HG03565 (cell line): ENCODE results near the gene EBF4.
"Not testable (repeated sequence)": the region's sequence is repeated elsewhere in the genome, so short reads cannot be mapped to it uniquely, and the experiment has no call there.

Experiments
- ATAC-seq: cut with Tn5 transposase; IDR thresholded peaks from one replicate; pipeline ENCODE4 v1.9.1; 2021; ENCODE audit warnings: mild to moderate bottlenecking, moderate library complexity; ENCODE audit not compliant: unreplicated experiment

EBF4 gene

DNA sequence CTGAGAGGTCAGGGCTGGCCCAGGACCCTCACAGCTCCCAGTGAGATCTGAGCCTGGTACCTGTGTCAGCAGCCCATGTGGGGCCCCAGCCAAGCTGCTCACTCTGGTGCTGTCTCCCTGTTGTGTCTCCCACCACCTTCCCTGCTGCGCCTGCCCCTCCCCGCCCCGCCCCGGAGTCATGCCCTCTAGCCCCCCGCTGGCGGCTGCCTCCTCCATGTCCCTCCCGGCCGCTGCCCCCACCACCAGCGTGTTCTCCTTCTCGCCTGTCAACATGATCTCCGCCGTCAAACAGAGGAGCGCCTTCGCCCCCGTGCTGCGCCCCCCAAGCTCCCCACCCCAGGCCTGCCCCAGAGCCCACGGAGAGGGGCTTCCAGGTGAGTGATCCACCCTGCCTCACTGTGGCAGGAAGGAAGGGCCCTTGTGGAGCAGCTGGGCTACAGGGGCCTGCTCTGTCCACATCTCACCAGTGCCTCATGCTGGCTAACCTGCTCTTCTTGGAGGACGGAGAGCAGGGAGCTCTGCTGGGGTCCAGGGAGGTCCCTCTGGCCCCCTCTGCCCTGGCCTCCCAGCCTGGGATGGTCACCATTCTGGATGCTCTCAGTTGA lies 63.0 kb downstream of the EBF4 start:
- no peak for ATAC-seq

DNA sequence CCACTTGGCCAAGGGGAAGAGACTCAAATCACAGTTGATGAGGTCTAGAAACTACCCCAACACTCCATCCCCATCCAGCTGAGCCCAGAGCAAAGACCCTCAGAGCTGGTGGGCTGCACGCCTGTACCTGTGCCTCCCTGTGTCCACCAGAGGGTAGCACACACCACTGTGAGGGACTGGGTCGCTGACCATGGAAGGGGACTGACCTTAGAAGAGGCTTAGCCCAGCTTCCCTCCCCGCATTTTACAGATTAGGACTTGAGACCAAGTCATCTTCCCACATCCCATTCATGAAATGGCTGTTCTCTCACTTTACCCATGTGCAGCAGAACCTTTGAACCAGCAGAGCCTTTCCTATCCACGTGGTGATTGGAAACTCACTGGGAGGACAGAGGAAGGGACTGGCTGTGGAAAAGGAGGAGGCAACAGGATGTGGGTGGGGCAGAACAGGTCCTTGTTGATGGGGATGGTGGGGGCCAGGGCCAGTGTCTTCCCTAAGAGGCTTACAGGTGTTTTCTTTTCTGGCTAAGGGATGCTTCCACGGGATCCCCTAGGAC lies 63.6 kb downstream of the EBF4 start:
- no peak for ATAC-seq

DNA sequence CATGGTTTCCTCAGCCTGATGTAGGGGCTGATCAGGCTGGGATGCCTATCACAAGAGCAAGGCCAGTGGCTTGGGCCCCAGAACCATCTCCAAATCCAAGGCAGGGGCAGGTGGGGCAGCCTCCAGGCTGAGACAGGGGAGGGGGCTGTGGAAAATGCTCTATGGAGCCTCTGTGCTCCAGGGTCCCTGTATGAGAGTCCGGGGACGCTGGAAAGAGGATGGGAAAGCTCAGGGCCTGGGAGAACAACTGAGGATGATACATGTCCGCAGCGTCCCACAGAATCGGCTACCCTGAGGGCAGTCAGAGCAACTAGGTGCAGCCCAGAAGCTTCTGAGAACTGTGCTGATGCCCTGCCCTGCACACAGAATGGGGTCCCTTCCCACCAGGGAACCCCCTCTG lies 64.4 kb downstream of the EBF4 start:
- ATAC-seq, result no peak

DNA sequence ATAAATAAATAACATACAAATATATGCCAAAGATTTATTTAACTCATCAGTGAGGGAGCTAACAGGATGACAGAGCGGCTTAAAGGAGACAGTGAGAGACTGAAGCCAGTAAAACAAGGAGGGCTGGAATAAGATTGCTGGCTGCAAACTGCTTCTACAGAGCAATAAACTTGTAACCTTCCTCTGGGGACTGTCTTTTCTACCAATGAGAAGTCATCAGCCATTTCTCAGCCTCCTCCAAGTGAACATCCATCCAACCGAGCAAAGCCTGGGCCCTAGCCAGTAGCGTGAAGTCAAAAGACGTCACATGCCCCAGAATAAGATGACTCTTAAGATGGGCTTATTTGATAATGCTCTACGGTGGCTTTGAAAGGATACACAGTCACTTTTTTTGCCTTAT lies 65.4 kb downstream of the EBF4 start:
- no peak for ATAC-seq

DNA sequence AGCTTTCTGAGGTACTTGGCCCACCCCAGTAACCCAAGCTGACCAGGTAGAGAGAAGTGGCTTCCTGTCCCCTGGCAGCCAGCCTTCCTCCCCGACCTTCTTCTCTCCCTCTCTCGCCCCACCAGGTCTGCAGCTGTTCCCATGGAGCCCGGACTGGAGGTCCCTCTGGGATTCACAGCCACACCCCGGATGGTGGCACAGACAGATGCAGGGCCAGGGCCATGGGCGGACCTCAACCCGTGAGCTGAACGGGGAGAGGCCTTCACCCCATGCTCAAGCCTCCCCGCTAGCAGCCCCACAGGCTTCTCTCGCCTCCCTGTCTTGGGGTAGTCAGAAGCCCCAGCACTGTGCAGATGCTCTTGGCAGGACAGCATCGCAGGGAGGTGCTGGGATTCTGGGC lies 66.6 kb downstream of the EBF4 start:
- no peak for ATAC-seq

DNA sequence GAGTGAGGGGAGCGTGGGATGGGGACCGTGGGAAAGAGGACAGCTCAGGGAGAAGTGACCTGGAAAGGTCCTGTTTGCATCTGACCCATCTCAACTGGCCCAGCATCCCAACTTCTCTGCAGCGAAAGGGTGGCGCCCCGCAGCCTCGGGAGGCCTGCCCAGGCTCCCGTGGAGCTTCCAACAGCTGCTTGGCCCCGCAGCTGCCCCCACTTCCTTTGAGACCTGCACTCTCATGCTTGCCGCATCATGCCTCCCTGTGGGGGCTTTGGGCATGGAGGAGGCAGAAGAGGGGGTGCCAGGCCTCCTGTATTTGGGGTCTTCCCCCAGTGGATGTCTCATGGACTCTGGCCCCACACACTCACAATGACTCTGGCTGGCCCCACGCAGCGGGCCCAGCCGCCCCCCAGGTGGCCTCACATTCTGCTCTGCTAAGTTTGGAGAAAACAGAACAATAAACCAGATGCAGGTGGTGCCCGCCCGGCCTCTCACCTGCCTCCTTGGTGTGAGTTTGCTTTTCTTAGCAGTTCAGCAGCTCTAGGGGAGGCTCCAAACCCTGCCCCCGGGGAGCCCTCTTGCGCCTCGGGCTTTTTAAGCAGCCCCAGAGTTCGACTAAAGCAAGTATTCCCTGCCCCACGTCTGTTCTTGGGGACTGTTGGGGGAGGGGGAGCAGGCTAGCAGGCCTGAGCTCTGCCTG lies 67.2 kb downstream of the EBF4 start:
- ATAC-seq, result no peak

DNA sequence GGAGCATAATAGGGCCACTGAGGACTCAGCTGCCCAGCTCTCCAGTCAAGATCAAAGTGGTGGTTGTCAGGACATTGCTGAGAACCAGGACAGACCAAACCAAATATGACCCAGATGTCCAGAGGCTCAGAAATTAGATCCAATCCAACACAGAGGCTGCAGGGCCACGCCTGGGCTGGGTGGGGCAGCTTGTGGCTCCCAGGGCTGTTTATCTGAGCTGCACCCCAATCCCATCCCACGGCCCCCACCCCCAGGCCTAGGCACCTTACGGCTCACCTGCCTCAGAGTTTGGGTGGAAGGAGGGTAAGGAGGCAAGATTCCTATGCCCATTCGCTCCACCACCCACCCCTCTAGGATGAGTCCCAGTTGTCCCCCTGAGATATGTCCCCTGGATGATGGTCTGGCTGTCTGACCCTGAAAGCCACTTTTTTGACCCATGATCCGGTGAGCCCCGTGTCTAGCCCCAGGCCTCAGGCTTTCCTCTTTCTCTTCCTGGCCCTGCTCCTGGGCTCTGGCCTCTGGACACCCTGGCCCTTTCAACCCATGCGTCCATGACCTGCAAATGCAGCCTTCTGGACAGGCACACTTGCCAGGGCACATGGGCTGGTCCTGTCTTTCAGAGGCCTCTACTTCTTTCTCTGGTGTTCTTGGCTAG lies 67.8 kb downstream of the EBF4 start:
- no peak for ATAC-seq

DNA sequence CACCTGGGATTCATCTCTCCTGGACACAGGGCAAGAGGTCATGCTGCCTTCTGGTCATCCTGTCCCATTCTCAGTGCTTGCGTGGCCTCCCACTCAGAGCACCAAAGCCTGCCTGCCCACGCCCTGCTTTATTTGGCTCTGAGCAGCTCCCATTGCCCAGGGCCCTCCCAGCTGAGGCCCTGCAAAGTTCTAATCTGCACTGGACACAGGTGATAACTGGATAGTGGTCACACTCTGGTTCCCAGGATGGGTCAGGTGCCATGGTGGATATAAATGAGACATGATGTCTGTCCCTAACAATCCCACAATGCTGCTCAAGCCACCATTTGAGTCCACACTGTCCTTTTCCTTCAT lies 68.3 kb downstream of the EBF4 start:
- ATAC-seq, result no peak

DNA sequence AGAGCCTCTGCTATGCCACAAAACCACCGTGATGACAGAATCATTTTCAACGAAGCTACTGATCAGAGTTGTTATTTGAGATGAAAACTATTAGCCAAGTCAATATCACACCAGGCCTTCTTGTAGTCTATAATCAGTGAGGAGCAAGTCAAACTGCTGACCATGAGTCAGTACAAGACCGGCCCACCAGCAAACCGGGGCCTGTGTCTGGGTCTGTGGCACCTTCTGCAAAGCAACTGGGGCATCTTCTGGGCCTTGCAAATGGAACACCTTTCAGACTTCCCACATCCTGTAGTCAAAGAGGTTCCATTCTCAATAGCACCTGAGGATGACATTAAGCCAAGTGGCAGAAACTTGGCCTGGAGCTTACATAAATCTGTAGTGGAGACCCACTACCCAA lies 69.3 kb downstream of the EBF4 start:
- ATAC-seq, result no peak

DNA sequence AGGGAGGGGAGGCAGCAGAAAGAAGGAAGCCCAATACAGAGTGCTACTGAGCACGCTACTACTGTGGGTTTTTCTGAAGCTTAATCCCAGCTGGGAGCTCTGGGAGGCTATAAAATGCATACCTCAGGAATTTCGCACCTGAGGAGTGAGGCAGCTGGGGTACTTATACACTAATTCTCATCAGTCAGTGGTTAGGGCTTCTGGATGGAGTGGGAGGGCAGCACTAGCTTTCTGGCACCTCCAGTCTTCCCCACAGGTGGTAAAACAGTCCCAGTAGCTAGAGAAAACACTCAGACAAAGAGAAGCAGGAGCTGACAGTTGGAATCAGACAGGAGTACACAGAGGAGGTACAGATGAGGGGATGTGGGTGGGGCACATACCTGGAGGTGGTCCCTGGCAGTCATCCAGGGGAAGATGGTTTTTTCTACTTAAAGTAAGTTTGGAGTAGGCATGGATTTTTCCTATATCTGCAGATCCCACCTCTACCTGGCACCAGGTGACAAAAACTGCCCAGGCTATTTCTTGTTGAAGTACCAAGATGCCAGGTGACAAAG lies 70.1 kb downstream of the EBF4 start:
- no peak for ATAC-seq

DNA sequence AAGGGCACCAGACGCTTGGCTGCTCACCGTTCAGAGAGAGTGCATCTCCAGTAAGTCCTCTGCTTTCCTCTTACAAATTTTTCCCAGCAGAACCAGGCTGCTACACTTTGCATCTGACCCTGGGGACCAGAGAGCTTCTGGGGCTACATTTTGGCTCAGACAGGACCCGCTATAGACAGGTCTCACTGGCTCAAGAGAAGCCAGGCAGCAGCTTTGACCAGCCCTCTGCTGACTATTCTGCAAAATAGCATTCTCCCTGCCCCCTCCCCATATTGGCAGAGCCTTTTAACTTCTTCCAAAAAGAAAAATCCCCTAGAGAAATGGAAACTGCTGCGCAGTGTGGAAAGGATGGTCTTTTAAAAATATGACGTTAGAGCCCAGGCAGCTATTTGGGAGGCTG lies 70.6 kb downstream of the EBF4 start:
- ATAC-seq, result no peak

DNA sequence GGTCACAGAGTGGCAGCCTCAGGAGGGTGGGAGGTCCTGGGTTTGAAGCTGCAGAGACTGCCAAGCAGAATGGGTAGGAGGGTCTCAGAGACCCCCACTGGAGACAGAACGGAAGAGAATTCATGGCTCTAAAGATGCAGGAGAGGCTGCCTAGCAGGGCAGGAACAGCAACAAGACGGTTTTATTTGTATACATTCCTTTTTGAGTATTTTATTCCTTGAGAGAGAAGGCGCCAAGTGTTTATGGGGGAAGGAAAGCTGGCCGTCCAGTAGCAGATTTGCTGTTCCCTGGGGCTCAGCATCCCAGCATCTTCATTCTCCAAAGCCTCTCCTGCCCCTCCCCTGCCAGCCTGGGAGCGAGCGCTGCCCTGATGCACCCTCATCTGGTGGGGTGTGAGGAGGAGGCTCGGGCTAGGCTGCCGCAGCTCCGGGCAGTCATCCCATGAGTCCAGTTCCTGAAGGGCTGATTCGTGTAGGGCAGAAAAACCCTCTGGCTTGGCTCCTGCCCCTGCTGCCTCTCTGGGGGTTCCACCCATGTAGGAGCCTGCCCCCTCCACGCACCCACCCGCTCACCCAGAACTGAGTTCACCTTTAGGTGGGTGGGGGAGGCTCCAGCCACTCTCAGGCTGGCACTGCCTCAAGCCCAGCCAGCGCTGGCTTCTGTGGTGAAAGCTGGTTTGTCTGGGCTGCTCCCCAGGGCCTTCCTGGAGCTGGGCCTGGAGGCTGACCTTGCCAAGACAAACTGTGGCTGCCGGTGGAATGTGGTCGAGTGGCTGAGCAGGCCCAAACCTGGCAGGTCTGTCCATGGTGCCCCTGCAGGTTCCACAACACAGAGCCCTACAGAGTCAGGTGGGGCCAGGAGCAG lies 75.4 kb downstream of the EBF4 start:
- no peak for ATAC-seq

DNA sequence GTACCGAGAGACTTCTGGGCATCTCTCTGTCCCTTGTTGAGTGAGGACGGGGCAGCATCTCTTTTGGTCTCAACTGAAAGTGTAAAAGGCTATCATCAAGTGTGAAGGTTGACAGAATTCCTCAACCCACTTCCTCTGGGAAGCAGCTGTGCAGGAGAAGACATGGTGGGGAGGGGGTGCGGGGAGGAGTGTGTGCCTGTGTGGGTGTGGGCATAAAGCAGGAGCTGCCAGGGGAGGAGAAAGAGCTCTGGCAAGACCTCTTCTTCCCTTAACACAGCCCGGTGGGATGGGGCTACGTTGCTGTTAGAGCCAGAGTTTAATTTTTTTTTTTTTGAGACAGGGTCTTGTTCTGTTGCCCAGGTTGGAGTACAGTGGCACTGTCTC lies 76.0 kb downstream of the EBF4 start:
- no peak for ATAC-seq

DNA sequence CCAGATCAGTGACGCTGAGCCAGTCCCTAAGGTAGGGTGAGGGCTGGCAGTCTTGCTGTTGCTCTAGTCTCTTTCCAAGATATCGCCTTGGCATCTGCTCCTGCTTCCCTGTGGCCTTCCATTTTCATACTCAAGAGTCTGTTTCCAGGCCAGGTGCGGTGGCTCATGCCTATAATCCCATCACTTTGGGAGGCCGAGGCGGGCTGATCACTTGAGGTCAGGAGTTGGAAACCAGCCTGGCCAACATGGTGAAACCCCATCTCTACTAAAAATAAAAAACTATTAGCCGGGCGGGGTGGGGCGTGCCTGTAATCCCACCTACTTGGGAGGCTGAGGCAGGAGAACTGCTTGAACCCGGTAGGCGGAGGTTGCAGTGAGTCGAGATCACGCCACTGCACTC lies 77.5 kb downstream of the EBF4 start:
- ATAC-seq, result not testable (repeated sequence)

DNA sequence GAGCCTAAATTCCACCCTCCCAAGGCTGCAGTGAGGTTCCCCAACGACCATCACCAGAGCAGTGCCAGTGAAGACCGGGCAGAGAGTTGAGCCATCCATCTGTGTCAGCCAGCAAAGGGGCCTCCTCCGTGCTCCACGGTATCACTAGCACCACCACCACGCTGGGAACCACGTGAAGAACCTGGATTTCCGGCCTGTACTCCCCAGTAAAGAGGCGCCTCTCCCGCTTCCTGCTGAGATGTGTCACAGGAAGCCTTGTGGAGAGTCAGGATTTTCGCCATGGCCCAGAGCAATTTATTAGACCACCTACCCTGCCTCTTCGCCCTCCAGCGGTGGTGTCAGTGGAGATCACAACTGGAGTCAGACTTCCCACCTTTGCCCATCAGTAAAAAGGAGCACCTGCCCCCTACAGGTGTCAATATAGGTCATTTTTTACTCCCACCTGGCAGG lies 79.1 kb downstream of the EBF4 start:
- no peak for ATAC-seq

DNA sequence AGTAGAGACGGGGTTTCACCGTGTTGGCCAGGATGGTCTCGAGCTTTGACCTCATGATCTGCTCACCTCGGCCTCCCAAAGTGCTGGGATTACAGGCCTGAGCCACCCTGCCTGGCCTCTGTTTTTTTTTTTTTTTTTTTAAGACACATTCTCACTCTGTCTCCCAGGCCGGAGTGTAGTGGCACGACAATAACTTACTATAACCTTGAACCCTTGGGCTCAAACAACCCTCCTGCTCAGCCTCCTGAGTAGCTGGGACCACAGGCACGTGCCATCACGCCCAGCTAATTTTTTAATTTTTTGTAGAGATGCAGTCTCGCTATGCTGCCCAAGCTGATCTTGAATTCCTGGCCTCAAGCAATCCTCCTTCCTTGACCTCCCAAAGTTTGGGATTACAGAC lies 81.2 kb downstream of the EBF4 start:
- ATAC-seq, result no peak

DNA sequence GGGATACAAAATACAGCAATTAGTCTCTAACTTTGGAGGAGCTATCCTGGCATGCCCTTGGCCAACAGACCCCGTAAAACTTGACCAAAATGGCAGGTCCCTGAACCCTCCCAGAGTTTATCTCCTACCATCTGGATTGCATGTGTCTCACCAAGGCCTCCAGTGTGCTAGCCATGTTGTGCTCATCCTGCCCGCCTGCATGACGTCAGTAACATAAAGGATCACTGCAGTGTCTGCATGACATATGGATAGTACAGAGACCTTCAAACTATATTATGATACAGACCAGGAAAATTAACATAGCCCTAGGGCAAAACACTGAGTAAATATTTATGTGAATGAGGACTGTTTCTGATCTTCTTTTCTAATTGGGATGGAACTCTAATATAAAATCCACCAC lies 82.6 kb downstream of the EBF4 start:
- ATAC-seq, result no peak

DNA sequence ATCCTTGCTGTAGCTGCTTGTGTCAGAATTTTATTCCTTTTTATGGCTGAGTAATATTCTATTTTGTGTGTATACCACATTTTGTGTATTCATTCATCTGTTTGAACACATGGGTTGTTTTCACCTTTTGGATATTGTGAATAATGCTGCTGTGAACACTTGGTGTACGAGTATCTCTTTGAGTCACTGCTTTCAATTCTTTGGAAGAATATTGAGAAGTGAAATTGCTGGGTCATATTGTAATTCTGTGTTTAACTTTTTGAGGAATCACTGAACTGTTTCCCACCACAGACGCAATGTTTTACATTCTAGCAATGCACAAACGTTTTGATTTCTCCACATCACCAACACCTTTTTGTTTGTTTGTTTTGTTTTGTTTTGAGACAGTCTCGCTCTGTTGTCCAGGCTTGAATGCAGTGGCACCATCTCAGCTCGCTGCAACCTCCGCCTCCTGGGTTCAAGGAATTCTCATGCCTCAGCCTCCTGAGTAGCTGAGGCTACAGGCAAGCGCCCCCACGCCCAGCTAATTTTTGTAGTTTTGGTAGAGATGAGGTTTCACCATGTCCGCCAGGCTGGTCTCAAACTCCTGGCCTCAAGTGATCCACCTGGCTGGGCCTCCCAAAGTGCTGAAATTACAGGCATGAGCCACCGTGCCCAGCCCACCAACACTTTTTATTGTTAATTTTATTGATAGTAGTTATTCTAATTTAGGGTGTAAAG lies 86.2 kb downstream of the EBF4 start:
- ATAC-seq, result no peak

DNA sequence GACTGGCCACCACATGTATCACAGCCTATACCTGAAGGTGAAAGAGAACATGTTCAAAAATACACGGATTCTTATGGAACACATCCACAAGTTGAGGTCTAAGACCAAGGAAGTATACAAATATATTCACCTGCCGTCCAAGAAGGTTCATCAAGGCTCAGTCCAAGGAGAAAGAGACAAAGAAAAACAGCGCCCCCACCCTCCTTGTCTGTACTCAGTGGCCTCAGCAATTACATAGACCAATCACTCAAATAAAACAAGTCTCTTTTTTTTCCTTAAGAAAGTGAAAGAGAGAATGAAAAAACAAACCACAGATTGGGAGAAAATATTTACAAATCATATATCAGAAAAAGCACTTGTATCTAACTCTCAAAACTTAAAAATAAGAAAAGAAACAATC lies 88.4 kb downstream of the EBF4 start:
- ATAC-seq, result no peak

DNA sequence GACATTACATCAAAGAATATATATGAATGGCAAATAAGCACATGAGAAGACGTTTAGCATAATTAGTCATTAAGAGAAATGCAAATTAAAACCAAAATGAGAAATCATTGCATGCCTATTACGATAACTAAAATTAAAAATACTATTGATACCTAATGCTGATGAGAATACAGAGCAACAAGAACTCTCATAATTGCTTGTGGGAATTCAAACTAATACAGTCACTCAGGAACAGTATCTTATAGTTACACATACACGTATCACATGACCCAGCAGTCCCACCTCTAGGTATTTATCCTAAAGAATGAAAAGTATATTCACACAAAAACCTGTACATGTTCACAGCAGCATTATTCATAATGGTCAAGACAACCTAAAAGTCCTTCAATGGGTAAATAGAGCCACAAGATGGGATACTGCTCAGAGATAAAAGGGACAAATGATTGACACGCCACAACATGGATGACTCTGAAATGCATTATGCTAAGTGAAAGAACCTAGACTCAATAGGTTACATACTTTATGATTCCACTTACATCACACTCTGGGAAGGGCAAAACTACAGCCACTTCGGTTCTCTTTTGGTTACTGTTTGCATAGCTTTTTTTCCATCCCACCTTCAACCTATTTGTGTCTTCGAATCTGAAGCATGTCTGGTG lies 91.5 kb downstream of the EBF4 start:
- ATAC-seq, result no peak
